ENCODE results near the gene VIL1. TPM values are rescaled to one million over a fixed set of nuclear protein-coding genes. Genes with fewer than 3 reads are reported as not detected.

VIL1 gene
- total RNA-seq, 1 donor from 2014 or later = not detected

- peak overlapping the region; percentile 73 for H3K4me3 Mint-ChIP-seq (ENCODE audit: unreplicated experiment)
- H3K27me3 Mint-ChIP-seq (ENCODE audit: unreplicated experiment) = no peaks in the 10 kb centered on the region
- peak overlapping the region; percentile 87 for H3K27ac Mint-ChIP-seq (ENCODE audit: unreplicated experiment)
- peaks cover 31% of the 10 kb centered on the region for H3K4me1 Mint-ChIP-seq (ENCODE audit: unreplicated experiment)
- H3K36me3 Mint-ChIP-seq (ENCODE audit: unreplicated experiment) = peaks cover 12% of the 10 kb centered on the region
- no peak for TF ChIP-seq CTCF (IDR thresholded peaks at IDR 0.05)
- H3K9me3 Mint-ChIP-seq (ENCODE audit: unreplicated experiment) = no peaks in the 10 kb centered on the region
- DNase-seq (ENCODE audit: extremely low spot score, unreplicated experiment) = no peak
Observed at GRCh38 chr2:218406949-218407618, 11.8 kb upstream of the VIL1 start.

- Mint-ChIP-seq H3K4me3 (ENCODE audit: unreplicated experiment) (no peak overlapping the region), H3K9me3 (ENCODE audit: unreplicated experiment) (no peaks in the 10 kb centered on the region), H3K27ac (ENCODE audit: unreplicated experiment) (no peak overlapping the region), H3K27me3 (ENCODE audit: unreplicated experiment) (no peaks in the 10 kb centered on the region), H3K4me1 (ENCODE audit: unreplicated experiment) (peaks cover 31% of the 10 kb centered on the region), H3K36me3 (ENCODE audit: unreplicated experiment) (peaks cover 12% of the 10 kb centered on the region)
- no peak for DNase-seq (ENCODE audit: extremely low spot score, unreplicated experiment)
- TF ChIP-seq CTCF (IDR thresholded peaks at IDR 0.05) = no peak
Observed at GRCh38 chr2:218407717-218408116, 11.2 kb upstream of the VIL1 start.

- no peak overlapping the region for H3K4me3 Mint-ChIP-seq (ENCODE audit: unreplicated experiment)
- no peak for DNase-seq (ENCODE audit: extremely low spot score, unreplicated experiment)
- TF ChIP-seq CTCF (IDR thresholded peaks at IDR 0.05) = no peak
- H3K9me3 Mint-ChIP-seq (ENCODE audit: unreplicated experiment) = no peaks in the 10 kb centered on the region
- no peaks in the 10 kb centered on the region for H3K27me3 Mint-ChIP-seq (ENCODE audit: unreplicated experiment)
- H3K4me1 Mint-ChIP-seq (ENCODE audit: unreplicated experiment) = no peaks in the 10 kb centered on the region
- no peak overlapping the region for H3K27ac Mint-ChIP-seq (ENCODE audit: unreplicated experiment)
- H3K36me3 Mint-ChIP-seq (ENCODE audit: unreplicated experiment) = no peaks in the 10 kb centered on the region
Observed at GRCh38 chr2:218418321-218418716, 604 bp upstream of the VIL1 start.

GRCh38 chr2:218419630-218420216, 800 bp downstream of the VIL1 start:
- DNase-seq (ENCODE audit: extremely low spot score, unreplicated experiment) = no peak
- no peaks in the 10 kb centered on the region for H3K36me3 Mint-ChIP-seq (ENCODE audit: unreplicated experiment)
- no peak for TF ChIP-seq CTCF (IDR thresholded peaks at IDR 0.05)
- no peak overlapping the region for H3K4me3 Mint-ChIP-seq (ENCODE audit: unreplicated experiment)
- no peak overlapping the region for H3K27ac Mint-ChIP-seq (ENCODE audit: unreplicated experiment)
- no peaks in the 10 kb centered on the region for H3K9me3 Mint-ChIP-seq (ENCODE audit: unreplicated experiment)
- no peaks in the 10 kb centered on the region for H3K27me3 Mint-ChIP-seq (ENCODE audit: unreplicated experiment)
- H3K4me1 Mint-ChIP-seq (ENCODE audit: unreplicated experiment) = no peaks in the 10 kb centered on the region

- H3K27ac Mint-ChIP-seq (ENCODE audit: unreplicated experiment) = no peak overlapping the region
- H3K27me3 Mint-ChIP-seq (ENCODE audit: unreplicated experiment) = no peaks in the 10 kb centered on the region
- H3K4me3 Mint-ChIP-seq (ENCODE audit: unreplicated experiment) = no peak overlapping the region
- H3K9me3 Mint-ChIP-seq (ENCODE audit: unreplicated experiment) = no peaks in the 10 kb centered on the region
- no peak for DNase-seq (ENCODE audit: extremely low spot score, unreplicated experiment)
- TF ChIP-seq CTCF (IDR thresholded peaks at IDR 0.05) = no peak
- no peaks in the 10 kb centered on the region for H3K36me3 Mint-ChIP-seq (ENCODE audit: unreplicated experiment)
- no peaks in the 10 kb centered on the region for H3K4me1 Mint-ChIP-seq (ENCODE audit: unreplicated experiment)
Observed at GRCh38 chr2:218421027-218421426, 2.1 kb downstream of the VIL1 start.
